H1 (cell line): ENCODE measurements around the gene CNDP1. TPM values are rescaled to one million over a fixed set of nuclear protein-coding genes. Genes with fewer than 3 reads are reported as not detected.
A peak's percentile ranks its signal among the peaks of the same experiment; 100 is the strongest.

ENCODE experiments used
- CTCF ChIA-PET: fragments of 300-600 bp; sonication (Branson Sonifier 250); formaldehyde crosslinking; loops from one replicate; lab custom pipeline; 2021; ENCODE audit not compliant: partially characterized antibody; lab: Charles Lee
- POLR2A ChIA-PET: fragments of 300-600 bp; sonication (Branson Sonifier 250); formaldehyde crosslinking; loops from one replicate; lab custom pipeline; 2021; ENCODE audit warnings: inconsistent platforms; ENCODE audit not compliant: partially characterized antibody; lab: Charles Lee
- DNase-seq, 2 experiments: peaks; one replicate each; pipeline versions ENCODE4 v3.0.0 to v3.0.0-alpha.2; 2010 to 2022; ENCODE audit warnings: low spot score in 2 of 2, low read depth in 1 of 2, mixed read lengths in 1 of 2
- FAIRE-seq: peaks from 2 replicates; lab custom pipeline; 2011; peaks lifted over from hg19 to GRCh38; lab: Jason Lieb, UNC
- H2AFZ ChIP-seq: 2 replicates; pipeline ENCODE4 v1.8.1; 2012; ENCODE audit warnings: low read length, inconsistent platforms
- H2AK5ac ChIP-seq: 2 replicates; pipeline ENCODE4 v1.6.1; 2013; ENCODE audit warnings: low read depth, low read length
- H2BK120ac ChIP-seq: replicated peaks from 2 replicates; pipeline ENCODE3; 2013; ENCODE audit warnings: low read depth, low read length, inconsistent platforms
- H2BK12ac ChIP-seq: 2 replicates; pipeline ENCODE4 v1.6.1; 2013; ENCODE audit warnings: low read depth, low read length
- H2BK15ac ChIP-seq: 2 replicates; pipeline ENCODE4 v1.6.1; 2013; ENCODE audit warnings: low read length
- H2BK20ac ChIP-seq: 2 replicates; pipeline ENCODE4 v1.6.1; 2013; ENCODE audit warnings: low read length
- H2BK5ac ChIP-seq: 2 replicates; pipeline ENCODE4 v1.6.1; 2013; ENCODE audit warnings: low read depth, low read length
- H3K14ac ChIP-seq: 2 replicates; pipeline ENCODE4 v1.6.1; 2013; ENCODE audit warnings: inconsistent platforms; ENCODE audit not compliant: insufficient read length
- H3K18ac ChIP-seq: 2 replicates; pipeline ENCODE4 v1.6.1; 2013; ENCODE audit warnings: low read length; ENCODE audit errors: extremely low read depth
- H3K23ac ChIP-seq: 2 replicates; pipeline ENCODE4 v1.6.1; 2013; ENCODE audit warnings: inconsistent platforms; ENCODE audit not compliant: insufficient read length
- H3K23me2 ChIP-seq: 2 replicates; pipeline ENCODE4 v1.6.1; 2013; ENCODE audit warnings: low read depth, low read length
- H3K27ac ChIP-seq: 2 replicates; pipeline ENCODE4 v1.6.1; 2011; ENCODE audit warnings: low read depth, low read length, inconsistent platforms
- H3K27me3 ChIP-seq, 4 experiments: replicated peaks in 1 of 4; 1 replicate in 1 of 4; 2 replicates in 3 of 4; pipeline versions ENCODE4 v1.6.1 to v1.8.1; 2011 to 2013; ENCODE audit warnings: low read length in 3 of 4, mild to moderate bottlenecking in 3 of 4, inconsistent platforms in 2 of 4, mixed read lengths in 2 of 4, moderate library complexity in 1 of 4; ENCODE audit not compliant: control insufficient read depth in 3 of 4, insufficient read depth in 3 of 4; ENCODE audit errors: extremely low read depth in 1 of 4
- H3K36me3 ChIP-seq, 4 experiments: 2 replicates each; pipeline versions ENCODE4 v1.6.1 to v1.8.1; 2011 to 2013; ENCODE audit warnings: mild to moderate bottlenecking in 4 of 4, low read length in 3 of 4, moderate library complexity in 2 of 4, control low read depth in 1 of 4, inconsistent platforms in 1 of 4; ENCODE audit not compliant: insufficient read depth in 4 of 4, control insufficient read depth in 2 of 4
- H3K4ac ChIP-seq: replicated peaks from 2 replicates; pipeline ENCODE3; 2013; ENCODE audit warnings: low read length, low read depth, mixed read lengths, inconsistent platforms; ENCODE audit not compliant: insufficient read length
- H3K4me1 ChIP-seq, 4 experiments: replicated peaks in 1 of 4; 1 replicate in 1 of 4; 2 replicates in 3 of 4; pipeline versions ENCODE4 v1.6.1 to v1.8.1; 2011 to 2013; ENCODE audit warnings: low read length in 3 of 4, inconsistent platforms in 2 of 4, mixed read lengths in 1 of 4; ENCODE audit not compliant: insufficient read depth in 4 of 4, control insufficient read depth in 3 of 4
- H3K4me2 ChIP-seq, 2 experiments: 2 replicates each; pipeline versions ENCODE4 v1.6.1 to v1.8.1; 2011 to 2013; ENCODE audit warnings: low read depth in 2 of 2, low read length in 2 of 2, control low read depth in 1 of 2, inconsistent platforms in 1 of 2, mild to moderate bottlenecking in 1 of 2; ENCODE audit not compliant: insufficient read depth in 1 of 2
- H3K4me3 ChIP-seq, 4 experiments: fragments of 200-600, 300-600 bp in 1 of 4; sonication (generic), shearing (Covaris generic), sonication (Bioruptor Twin) in 1 of 4; 2 replicates each; pipeline versions ENCODE4 v1.5.1 to v1.8.1; 2011 to 2016; ENCODE audit warnings: low read length in 4 of 4, low read depth in 3 of 4, control low read depth in 2 of 4, inconsistent platforms in 2 of 4, mild to moderate bottlenecking in 2 of 4, mixed read lengths in 1 of 4, moderate library complexity in 1 of 4; ENCODE audit not compliant: insufficient read depth in 2 of 4; ENCODE audit errors: extremely low read depth in 1 of 4
- H3K56ac ChIP-seq: replicated peaks from 2 replicates; pipeline ENCODE3; 2013; ENCODE audit warnings: low read depth, mild to moderate bottlenecking, mixed read lengths, low read length, inconsistent platforms; ENCODE audit not compliant: insufficient read length
- H3K79me1 ChIP-seq: 2 replicates; pipeline ENCODE4 v1.6.1; 2013; ENCODE audit warnings: low read depth, low read length, control low read depth
- H3K79me2 ChIP-seq, 2 experiments: 2 replicates each; pipeline versions ENCODE4 v1.6.1 to v1.8.1; 2012 to 2013; ENCODE audit warnings: low read length in 2 of 2, mild to moderate bottlenecking in 2 of 2, inconsistent platforms in 1 of 2; ENCODE audit not compliant: insufficient read depth in 2 of 2, control insufficient read depth in 1 of 2
- H3K9ac ChIP-seq, 4 experiments: replicated peaks in 1 of 4; 1 replicate in 1 of 4; 2 replicates in 3 of 4; pipeline versions ENCODE4 v1.6.1 to v1.8.1; 2011 to 2013; ENCODE audit warnings: low read depth in 3 of 4, low read length in 3 of 4, control low read depth in 2 of 4, mild to moderate bottlenecking in 2 of 4, moderate library complexity in 2 of 4, inconsistent platforms in 1 of 4; ENCODE audit errors: extremely low read depth in 1 of 4
- H3K9me3 ChIP-seq, 2 experiments: 2 replicates each; pipeline versions ENCODE4 v1.6.1 to v1.8.1; 2012 to 2013; ENCODE audit warnings: mild to moderate bottlenecking in 2 of 2, moderate library complexity in 2 of 2, control low read depth in 1 of 2, inconsistent platforms in 1 of 2, low read depth in 1 of 2, low read length in 1 of 2, mixed read lengths in 1 of 2; ENCODE audit not compliant: insufficient read depth in 2 of 2
- H4K20me1 ChIP-seq, 2 experiments: replicated peaks in 1 of 2; 2 replicates each; pipeline versions ENCODE3 to v1.8.1; 2011 to 2013; ENCODE audit warnings: inconsistent platforms in 2 of 2, low read length in 2 of 2, mild to moderate bottlenecking in 1 of 2; ENCODE audit not compliant: insufficient read depth in 2 of 2, control insufficient read depth in 1 of 2
- H4K5ac ChIP-seq: 2 replicates; pipeline ENCODE4 v1.6.1; 2013; ENCODE audit warnings: low read length, low read depth, mixed read lengths, inconsistent platforms; ENCODE audit not compliant: insufficient read length
- H4K8ac ChIP-seq: 2 replicates; pipeline ENCODE4 v1.8.0; 2013; ENCODE audit warnings: mild to moderate bottlenecking, moderate library complexity, low read length, inconsistent platforms; ENCODE audit not compliant: insufficient read depth; ENCODE audit errors: extremely low read depth
- H4K91ac ChIP-seq: replicated peaks from 2 replicates; pipeline ENCODE3; 2013; ENCODE audit warnings: low read length, mixed read lengths, inconsistent platforms; ENCODE audit not compliant: insufficient read length
- ASH2L ChIP-seq: fragments of 200-600, 300-600 bp; sonication (generic); IDR thresholded peaks from one replicate; pipeline ENCODE4 v1.7.1; 2017; ENCODE audit warnings: low read length
- BCL11A ChIP-seq, 2 experiments: IDR thresholded peaks; one replicate each; pipeline ENCODE4 v1.6.1; 2011; ENCODE audit warnings: low read depth in 2 of 2, low read length in 2 of 2, mild to moderate bottlenecking in 2 of 2
- CBX8 ChIP-seq: fragments of 300-800, 300-1000 bp; sonication (generic); IDR thresholded peaks from 2 replicates; pipeline ENCODE4 v1.7.1; 2016; ENCODE audit warnings: low read depth, low read length, borderline replicate concordance
- EZH2 ChIP-seq: fragments of 200-600 bp; sonication (generic); IDR thresholded peaks from 2 replicates; pipeline ENCODE4 v1.7.1; 2012; ENCODE audit warnings: low read depth, mild to moderate bottlenecking, moderate library complexity, low read length, inconsistent platforms; ENCODE audit not compliant: severe bottlenecking
- GTF2F1 ChIP-seq: IDR thresholded peaks from 2 replicates; pipeline ENCODE4 v1.6.1; 2012; ENCODE audit warnings: low read depth, low read length, improper control_type of control experiment, borderline replicate concordance
- SAP30 ChIP-seq: fragments of 300-600 bp; sonication (generic); IDR thresholded peaks from 2 replicates; pipeline ENCODE4 v1.7.1; 2012; ENCODE audit warnings: low read length, moderate library complexity, mild to moderate bottlenecking, inconsistent platforms; ENCODE audit not compliant: insufficient read depth, insufficient replicate concordance
- SIN3A ChIP-seq, 2 experiments: IDR thresholded peaks in 1 of 2; conservative IDR thresholded peaks in 1 of 2; 2 replicates each; pipeline ENCODE4 v1.6.1; 2011 to 2012; ENCODE audit warnings: low read length in 2 of 2, improper control_type of control experiment in 1 of 2, low read depth in 1 of 2, mild to moderate bottlenecking in 1 of 2
- SIRT6 ChIP-seq: IDR thresholded peaks from one replicate; pipeline ENCODE4 v1.7.1; 2012; ENCODE audit warnings: low read length, inconsistent platforms
- TCF12 ChIP-seq: IDR thresholded peaks from 2 replicates; pipeline ENCODE4 v1.6.1; 2011; ENCODE audit warnings: low read depth, mild to moderate bottlenecking, low read length
- TEAD4 ChIP-seq: IDR thresholded peaks from 2 replicates; pipeline ENCODE4 v1.6.1; 2012; ENCODE audit warnings: low read depth, low read length, inconsistent platforms, mixed read lengths
- YY1 ChIP-seq: IDR thresholded peaks from 2 replicates; pipeline ENCODE4 v1.6.1; 2011; ENCODE audit warnings: low read depth, mild to moderate bottlenecking, low read length
- WGBS, 2 experiments: shearing (Covaris generic) in 1 of 2; methylation state at CpG; one replicate each; pipeline versions ENCODE4 v1.1.6 to v1.1.7; 2013 to 2015; ENCODE audit warnings: low lambda C conversion rate in 2 of 2, mixed read lengths in 2 of 2, inconsistent platforms in 1 of 2, low coverage in 1 of 2, missing lambda C conversion rate in 1 of 2; ENCODE audit not compliant: insufficient replicate concordance in 2 of 2, insufficient coverage in 1 of 2, insufficient read length in 1 of 2; ENCODE audit errors: extremely low coverage in 1 of 2, missing lambda C conversion rate in 1 of 2; 5-methylcytosine and 5-hydroxymethylcytosine counted together
- polyA plus RNA-seq, 7 experiments: library from polyadenylated mRNA; depleted of rRNA in 3 of 7; stranded (reverse) in 5 of 7; unstranded in 2 of 7; fragments of >200 nt in 5 of 7; fragments of 200-250 nt in 2 of 7; gene quantifications; 1 replicate in 5 of 7; 2 replicates in 1 of 7; 4 replicates in 1 of 7; pipeline versions ENCODE4 v1.2.1 to v1.2.3, GENCODE V29; 2011 to 2013; ENCODE audit warnings: missing spikeins in 2 of 7, mixed read lengths in 2 of 7
- total RNA-seq: library from RNA; stranded (reverse); fragmentation: NEBNext Ultra II Directional; extraction: Animal tissue kit (Norgen Biotek cat#: 25700); gene quantifications from 2 replicates; pipeline ENCODE4 v1.2.1, GENCODE V29; 2021

CNDP1 gene
- total and polyA plus RNA-seq, 2 of the 8 experiments (the other 6 are each of a cell fraction or from before 2014, with no cell fraction given) = 0.09 TPM; not detected in 1

- ChIA-PET POLR2A (interaction anchor here (1.4 kb wide), 1 partner anchor 9 kb away, joined by 6 read pairs; no protein-coding TSS in a partner anchor), CTCF (interaction anchor here (0.9 to 1.2 kb wide), 3 partner anchors 20 to 54 kb away, joined by 3 read pairs; no protein-coding TSS in a partner anchor)
- H2BK5ac ChIP-seq = no peak overlapping the region
- FAIRE-seq (no peak), DNase-seq (no peak)
- H3K4me2 ChIP-seq = no peak overlapping the region
- no peak overlapping the region for H2AFZ ChIP-seq
- no peak overlapping the region for H3K9ac ChIP-seq
- no peaks in the 10 kb centered on the region; a peak in 1 of 4 replicates for H3K79me2 ChIP-seq
- no peak overlapping the region for H4K91ac ChIP-seq
- no peak overlapping the region for H2BK15ac ChIP-seq
- no peak overlapping the region for H3K56ac ChIP-seq
- H3K4ac ChIP-seq = no peak overlapping the region
- H3K9me3 ChIP-seq = no peaks in the 10 kb centered on the region
- no peak overlapping the region for H3K18ac ChIP-seq
- no peak overlapping the region for H3K4me3 ChIP-seq
- no peaks in the 10 kb centered on the region for H3K23me2 ChIP-seq
- no peak overlapping the region for H2BK120ac ChIP-seq
- H3K27me3 ChIP-seq = no peaks in the 10 kb centered on the region
- peaks cover 13% of the 10 kb centered on the region for H3K79me1 ChIP-seq
- no peak overlapping the region for H2AK5ac ChIP-seq
- no peaks in the 10 kb centered on the region for H3K4me1 ChIP-seq
- no peak overlapping the region for H2BK20ac ChIP-seq
- no peak overlapping the region for H3K27ac ChIP-seq
- no peak overlapping the region for H2BK12ac ChIP-seq
- peaks cover 15 to 80% (median 64%) of the 10 kb centered on the region in 4 experiments for H3K36me3 ChIP-seq
- H4K20me1 ChIP-seq = peaks cover 11 to 23% of the 10 kb centered on the region in 2 experiments
- WGBS, 2 experiments = 89% methylated on average over 22 of the region's 27 CpGs; no CpG with 5 or more reads in 1 of the 2 experiments
- no peak overlapping the region for H3K23ac ChIP-seq
- H4K5ac ChIP-seq = no peak overlapping the region
- H4K8ac ChIP-seq = peak overlapping the region; percentile 58; the same call in 1 of the 2 replicates
- no peak overlapping the region for H3K14ac ChIP-seq
- TF ChIP-seq YY1 (no peak), SAP30 (no peak), SIRT6 (no peak), BCL11A (IDR thresholded peaks at IDR 0.05; ENCODE audit: low read depth in 2 of 2, low read length in 2 of 2) (no peak), TCF12 (no peak), EZH2 (no peak), TEAD4 (no peak), GTF2F1 (no peak), SIN3A (conservative IDR thresholded peaks at IDR 0.05 in 1 of 2, IDR thresholded peaks at IDR 0.05 in 1 of 2; ENCODE audit: low read depth in 1 of 2, low read length in 2 of 2) (no peak), CBX8 (no peak), ASH2L (no peak)
Measured at GRCh38 chr18:74513149-74513882, 21.0 kb upstream of the CNDP1 start.
